ENCODE results near the gene TMPRSS4.

Gene TMPRSS4

GRCh38 chr11:118166641-118167040, 89.8 kb downstream of the TMPRSS4 start:
- ChIA-PET POLR2A (no interaction called here), CTCF (no interaction called here)
- no peak for TF ChIP-seq CTCF (IDR thresholded peaks at IDR 0.05; ENCODE audit: control extremely low read depth, extremely low read depth, low read depth, missing control alignments)
- no peak for DNase-seq (ENCODE audit: extremely low spot score)

DNA sequence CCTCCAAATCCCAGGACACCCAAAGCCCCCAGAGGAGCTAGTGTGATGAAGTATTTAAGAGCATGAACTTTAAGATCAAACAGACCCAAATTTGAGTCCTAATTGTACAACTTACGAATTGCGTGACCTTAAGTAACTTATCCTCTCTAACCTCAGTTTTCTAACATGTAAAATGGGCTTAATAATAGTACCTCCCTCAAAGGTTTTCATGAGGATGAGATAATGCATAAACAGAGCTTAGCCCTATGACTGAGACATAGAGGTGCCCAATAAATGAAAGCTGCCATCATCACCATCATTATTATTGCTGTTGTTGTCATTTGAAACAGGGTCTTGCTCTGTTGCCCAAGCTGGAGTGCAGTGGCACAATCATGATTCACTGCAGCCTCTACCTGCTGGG, 90.4 kb downstream of the TMPRSS4 start:
- CTCF ChIA-PET, result interaction anchor here (1.3 kb wide), 1 partner anchor 184 kb away, joined by 3 read pairs; no protein-coding TSS in a partner anchor
- TF ChIP-seq CTCF (IDR thresholded peaks at IDR 0.05; ENCODE audit: control extremely low read depth, extremely low read depth, low read depth, missing control alignments), result no peak
- DNase-seq (ENCODE audit: extremely low spot score), result no peak
- POLR2A ChIA-PET, result no interaction called here

DNA sequence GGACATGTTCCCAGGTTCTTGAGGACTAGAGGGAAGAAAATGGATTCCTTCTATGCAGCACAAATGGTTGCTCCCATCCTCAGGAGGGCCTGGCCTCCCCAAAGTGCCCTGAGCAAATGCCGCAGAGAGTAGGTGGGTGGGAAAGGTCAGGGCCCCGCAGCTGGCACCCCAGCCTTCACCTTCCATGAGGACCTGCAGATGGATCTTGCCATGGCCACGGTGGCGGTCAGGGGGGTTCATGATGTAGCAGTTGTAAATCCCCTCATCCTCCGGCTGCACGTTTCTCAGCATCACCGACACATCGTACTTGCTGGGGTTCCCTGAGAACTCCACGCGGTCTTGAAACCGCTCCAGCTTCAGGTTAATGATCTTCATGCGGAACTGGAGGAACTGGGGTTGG, 91.0 kb downstream of the TMPRSS4 start:
- CTCF ChIA-PET, result interaction anchor here (1.3 kb wide), 1 partner anchor 184 kb away, joined by 3 read pairs; no protein-coding TSS in a partner anchor
- no peak for DNase-seq (ENCODE audit: extremely low spot score)
- TF ChIP-seq CTCF (IDR thresholded peaks at IDR 0.05; ENCODE audit: control extremely low read depth, extremely low read depth, low read depth, missing control alignments), result no peak
- POLR2A ChIA-PET, result no interaction called here

DNA sequence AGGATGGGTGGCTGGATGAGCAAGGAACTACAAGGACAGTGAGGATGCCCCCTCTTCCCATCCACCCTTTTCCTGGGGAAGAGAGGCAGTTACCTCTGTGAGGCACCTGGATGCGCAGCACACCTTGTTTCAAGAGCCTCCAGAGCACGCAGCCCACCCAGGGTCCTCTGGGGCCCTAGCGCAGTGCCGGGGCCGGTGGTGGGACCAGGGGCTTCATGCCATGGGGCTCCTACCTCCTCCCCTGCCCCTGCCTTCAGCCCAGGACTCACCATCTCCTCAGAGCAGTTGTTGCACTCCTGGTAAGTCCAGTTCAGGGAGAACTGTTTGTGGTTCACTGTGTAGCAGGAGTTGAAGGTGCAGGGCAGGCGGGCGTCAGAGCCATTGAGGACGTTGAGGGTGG, 91.4 kb downstream of the TMPRSS4 start:
- DNase-seq (ENCODE audit: extremely low spot score), result no peak
- no peak for TF ChIP-seq CTCF (IDR thresholded peaks at IDR 0.05; ENCODE audit: control extremely low read depth, extremely low read depth, low read depth, missing control alignments)
- ChIA-PET CTCF (interaction anchor here (1.1 to 1.3 kb wide), 2 partner anchors 24 to 183 kb away, joined by 3 to 10 read pairs; no protein-coding TSS in a partner anchor), POLR2A (no interaction called here)

DNA sequence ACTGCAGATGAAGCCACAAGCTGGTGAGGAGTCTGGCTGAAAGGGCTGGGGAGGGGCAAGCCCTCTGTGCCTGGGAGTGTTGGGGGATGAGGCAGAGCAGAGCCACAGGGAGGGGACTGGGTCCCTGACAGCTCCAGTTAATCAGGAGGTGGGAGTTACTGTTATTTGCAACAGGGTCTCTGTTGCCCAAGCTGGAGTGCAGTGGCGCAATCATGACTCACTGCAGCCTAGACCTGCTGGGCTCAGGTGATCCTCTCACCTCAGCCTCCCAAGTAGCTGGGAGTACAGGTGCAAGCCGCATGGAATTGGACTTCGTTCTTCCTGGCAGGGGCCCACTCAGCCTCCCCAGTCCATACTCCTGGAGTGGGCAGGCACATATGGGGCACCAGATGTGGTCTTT, 91.9 kb downstream of the TMPRSS4 start:
- ChIA-PET CTCF (interaction anchor here (1.1 to 4.0 kb wide), 4 partner anchors 11 to 24 kb away, joined by 10 to 73 read pairs (median 32); no protein-coding TSS in a partner anchor), POLR2A (no interaction called here)
- DNase-seq (ENCODE audit: extremely low spot score), result no peak
- TF ChIP-seq CTCF (IDR thresholded peaks at IDR 0.05; ENCODE audit: control extremely low read depth, extremely low read depth, low read depth, missing control alignments), result no peak

- ChIA-PET CTCF (interaction anchor here (0.8 to 4.5 kb wide), 12 partner anchors 11 to 362 kb away, joined by 3 to 83 read pairs (median 11); no protein-coding TSS in a partner anchor), POLR2A (interaction anchor here (0.6 kb wide), 2 partner anchors 194 to 1306 kb away, joined by 3 to 4 read pairs; no protein-coding TSS in a partner anchor)
- DNase-seq (ENCODE audit: extremely low spot score), result no peak
- TF ChIP-seq CTCF (IDR thresholded peaks at IDR 0.05; ENCODE audit: control extremely low read depth, extremely low read depth, low read depth, missing control alignments), result no peak
These were observed 92.6 kb downstream of the TMPRSS4 start for GRCh38 chr11:118169300-118170140.
